ENCODE measurements around the gene CBFA2T2.
"Not testable (repeated sequence)": the region's sequence is repeated elsewhere in the genome, so short reads cannot be mapped to it uniquely, and the experiment has no call there.

CBFA2T2 gene

DNA sequence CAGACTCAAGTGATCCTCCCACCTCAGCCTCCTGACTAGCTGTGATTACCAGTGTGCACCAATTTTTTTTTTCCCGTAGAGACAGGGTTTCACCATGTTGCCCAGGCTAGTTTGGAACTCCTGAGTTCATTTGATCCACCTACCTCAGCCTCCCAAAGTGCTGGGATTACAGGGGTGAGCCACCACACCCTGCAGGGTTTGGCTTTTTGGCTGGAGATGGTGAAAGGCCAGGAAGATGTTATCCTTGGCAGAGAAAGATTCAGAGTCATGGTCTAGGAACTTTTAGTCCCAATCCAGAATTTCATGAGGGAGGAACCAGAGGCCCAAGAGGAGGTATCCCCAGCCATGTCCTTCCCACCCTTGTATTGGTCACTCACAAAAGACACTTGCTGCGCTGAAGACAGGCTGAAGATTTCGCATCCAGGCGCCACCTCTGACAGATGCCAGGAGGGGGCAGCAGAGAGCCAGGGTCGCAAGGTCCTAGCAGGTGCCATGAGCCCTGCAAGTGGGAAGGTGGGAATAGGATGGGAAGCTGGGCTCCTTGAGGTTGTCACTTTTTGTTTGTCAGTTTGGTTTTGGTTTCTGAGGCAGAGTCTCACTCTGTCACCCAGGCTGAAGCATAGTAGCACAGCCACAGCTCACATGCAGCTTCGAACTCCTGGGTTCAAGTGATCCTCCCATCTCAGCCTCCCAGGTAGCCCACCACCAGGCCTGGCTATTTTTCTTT is 32.8 kb upstream of the CBFA2T2 start:
- not testable (repeated sequence) for H3K9ac ChIP-seq (ENCODE audit: low read length); H3K4me3 ChIP-seq (ENCODE audit: low read depth, low read length); H3K27ac ChIP-seq (ENCODE audit: low read depth, low read length); H3K36me3 ChIP-seq (ENCODE audit: control insufficient read depth, insufficient read depth, low read length); H3K4me1 ChIP-seq (ENCODE audit: control insufficient read depth, insufficient read depth, low read length); H3K9me3 ChIP-seq (ENCODE audit: control insufficient read depth, insufficient read depth, low read depth, low read length)
- peaks cover 20% of the 10 kb centered on the region; the same call in 1 of the 2 replicates for H3K27me3 ChIP-seq (ENCODE audit: control insufficient read depth, insufficient read depth, low read length)

DNA sequence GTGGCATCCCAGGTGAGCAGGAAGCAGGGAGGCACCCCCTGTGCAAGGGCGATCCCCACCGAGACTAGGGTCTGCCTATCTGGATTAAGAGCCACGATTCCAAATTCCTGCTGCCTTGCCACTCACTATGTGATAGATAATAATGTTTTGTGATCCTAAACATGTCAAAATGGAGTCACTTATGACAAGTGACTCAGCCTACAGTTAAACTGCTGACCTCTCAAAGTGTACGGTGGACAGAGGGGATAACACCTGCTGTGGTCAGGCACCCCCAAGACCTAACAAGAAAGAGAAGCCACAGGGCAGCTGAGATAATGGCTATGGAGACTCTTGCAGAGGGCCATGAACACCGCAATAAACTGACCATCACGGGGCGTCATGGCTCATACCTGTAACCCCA is 30.3 kb upstream of the CBFA2T2 start:
- peaks cover 44% of the 10 kb centered on the region for H3K27me3 ChIP-seq (ENCODE audit: control insufficient read depth, insufficient read depth, low read length)
- no peak overlapping the region for H3K9ac ChIP-seq (ENCODE audit: low read length)
- no peak overlapping the region for H3K27ac ChIP-seq (ENCODE audit: low read depth, low read length)
- no peak overlapping the region for H3K4me3 ChIP-seq (ENCODE audit: low read depth, low read length)
- no peaks in the 10 kb centered on the region for H3K9me3 ChIP-seq (ENCODE audit: control insufficient read depth, insufficient read depth, low read depth, low read length)
- no peaks in the 10 kb centered on the region for H3K36me3 ChIP-seq (ENCODE audit: control insufficient read depth, insufficient read depth, low read length)
- H3K4me1 ChIP-seq (ENCODE audit: control insufficient read depth, insufficient read depth, low read length): peaks cover 10% of the 10 kb centered on the region

DNA sequence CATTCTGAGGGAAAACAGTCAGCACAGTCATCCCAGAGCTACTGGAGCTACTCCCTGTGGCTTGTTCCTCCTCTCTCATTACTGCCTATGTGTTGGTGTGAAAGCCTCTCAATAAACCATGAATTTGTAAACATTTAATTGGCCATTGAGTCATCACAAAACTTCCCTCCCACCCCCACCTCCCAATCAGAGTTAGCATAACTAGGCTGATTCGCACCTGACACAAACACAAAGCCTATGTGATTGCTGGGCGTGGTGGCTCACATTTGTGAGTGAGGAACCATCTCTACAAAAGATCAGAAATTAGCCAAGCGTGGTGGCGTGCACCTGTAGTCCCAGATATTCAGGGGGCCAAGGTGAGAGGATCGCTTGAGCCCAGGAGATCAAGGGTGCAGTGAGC is 29.2 kb upstream of the CBFA2T2 start:
- no peak overlapping the region for H3K27ac ChIP-seq (ENCODE audit: low read depth, low read length)
- H3K4me1 ChIP-seq (ENCODE audit: control insufficient read depth, insufficient read depth, low read length): peaks cover 10% of the 10 kb centered on the region

DNA sequence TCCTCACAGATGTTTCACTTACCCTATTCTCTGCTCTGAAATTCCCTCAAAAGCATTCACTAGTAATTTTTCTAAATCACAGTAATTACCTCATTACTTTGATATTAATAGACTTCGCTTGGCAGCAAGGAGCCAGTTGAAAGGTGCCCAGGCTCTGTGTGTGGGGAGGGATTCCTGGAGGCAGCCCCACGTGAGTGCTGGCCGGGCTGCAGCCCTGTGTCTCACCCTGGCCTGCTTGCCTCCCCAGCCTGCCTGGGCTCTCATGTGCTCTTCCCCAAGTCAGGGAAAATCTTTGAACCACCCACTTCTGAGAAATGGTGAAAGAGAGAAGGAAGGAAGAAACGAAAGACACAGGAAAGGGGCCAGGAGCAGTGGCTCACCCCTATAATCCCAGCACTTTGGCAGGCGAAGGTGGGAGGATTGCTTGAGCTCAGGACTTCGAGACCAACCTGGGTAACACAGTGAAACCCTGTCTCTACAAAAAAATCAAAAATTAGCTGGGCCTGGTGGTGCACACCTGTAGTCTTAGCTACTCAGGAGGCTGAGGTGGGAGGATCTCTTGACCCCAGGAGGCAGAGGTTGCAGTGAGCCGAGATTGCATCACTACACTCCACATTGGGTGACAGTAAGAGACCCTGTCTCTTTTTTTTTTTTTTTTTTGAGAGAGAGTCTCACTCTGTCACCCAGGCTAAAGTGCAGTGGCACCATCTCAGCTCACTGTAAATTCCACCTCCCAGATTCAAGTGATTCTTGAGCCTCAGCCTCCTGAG is 26.4 kb upstream of the CBFA2T2 start:
- Histone ChIP-seq H3K4me3 (ENCODE audit: low read depth, low read length) (no peak overlapping the region), H3K4me1 (ENCODE audit: control insufficient read depth, insufficient read depth, low read length) (peaks cover 10% of the 10 kb centered on the region), H3K27me3 (ENCODE audit: control insufficient read depth, insufficient read depth, low read length) (peaks cover 53% of the 10 kb centered on the region), H3K27ac (ENCODE audit: low read depth, low read length) (no peak overlapping the region), H3K9me3 (ENCODE audit: control insufficient read depth, insufficient read depth, low read depth, low read length) (no peaks in the 10 kb centered on the region), H3K9ac (ENCODE audit: low read length) (no peak overlapping the region), H3K36me3 (ENCODE audit: control insufficient read depth, insufficient read depth, low read length) (no peaks in the 10 kb centered on the region)

More for the DNA sequence above, 29.2 kb upstream of the CBFA2T2 start:
- no peaks in the 10 kb centered on the region for H3K36me3 ChIP-seq (ENCODE audit: control insufficient read depth, insufficient read depth, low read length)
- no peaks in the 10 kb centered on the region for H3K9me3 ChIP-seq (ENCODE audit: control insufficient read depth, insufficient read depth, low read depth, low read length)
- H3K27me3 ChIP-seq (ENCODE audit: control insufficient read depth, insufficient read depth, low read length): peaks cover 48% of the 10 kb centered on the region
- no peak overlapping the region for H3K4me3 ChIP-seq (ENCODE audit: low read depth, low read length)
- H3K9ac ChIP-seq (ENCODE audit: low read length): no peak overlapping the region

DNA sequence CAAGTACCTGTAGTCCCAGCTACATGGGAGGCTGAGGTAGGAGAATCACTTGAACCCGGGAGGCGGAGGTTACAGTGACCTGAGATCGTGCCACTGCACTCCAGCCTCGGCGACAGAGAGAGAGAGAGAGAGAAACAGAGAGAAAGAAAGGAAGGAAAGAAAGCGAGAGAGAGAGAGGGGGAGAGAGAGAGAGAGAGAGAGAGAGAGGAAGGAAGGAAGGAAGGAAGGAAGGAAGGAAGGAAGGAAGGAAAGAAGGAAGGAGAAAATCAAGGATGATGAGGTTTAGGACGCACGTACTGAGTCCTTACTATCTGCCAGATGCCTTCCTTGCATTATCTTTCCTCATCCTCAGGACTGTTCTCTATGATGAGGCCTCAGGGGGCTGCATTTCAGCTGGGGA is 25.1 kb upstream of the CBFA2T2 start:
- H3K27ac ChIP-seq (ENCODE audit: low read depth, low read length); H3K4me3 ChIP-seq (ENCODE audit: low read depth, low read length): not testable (repeated sequence)

DNA sequence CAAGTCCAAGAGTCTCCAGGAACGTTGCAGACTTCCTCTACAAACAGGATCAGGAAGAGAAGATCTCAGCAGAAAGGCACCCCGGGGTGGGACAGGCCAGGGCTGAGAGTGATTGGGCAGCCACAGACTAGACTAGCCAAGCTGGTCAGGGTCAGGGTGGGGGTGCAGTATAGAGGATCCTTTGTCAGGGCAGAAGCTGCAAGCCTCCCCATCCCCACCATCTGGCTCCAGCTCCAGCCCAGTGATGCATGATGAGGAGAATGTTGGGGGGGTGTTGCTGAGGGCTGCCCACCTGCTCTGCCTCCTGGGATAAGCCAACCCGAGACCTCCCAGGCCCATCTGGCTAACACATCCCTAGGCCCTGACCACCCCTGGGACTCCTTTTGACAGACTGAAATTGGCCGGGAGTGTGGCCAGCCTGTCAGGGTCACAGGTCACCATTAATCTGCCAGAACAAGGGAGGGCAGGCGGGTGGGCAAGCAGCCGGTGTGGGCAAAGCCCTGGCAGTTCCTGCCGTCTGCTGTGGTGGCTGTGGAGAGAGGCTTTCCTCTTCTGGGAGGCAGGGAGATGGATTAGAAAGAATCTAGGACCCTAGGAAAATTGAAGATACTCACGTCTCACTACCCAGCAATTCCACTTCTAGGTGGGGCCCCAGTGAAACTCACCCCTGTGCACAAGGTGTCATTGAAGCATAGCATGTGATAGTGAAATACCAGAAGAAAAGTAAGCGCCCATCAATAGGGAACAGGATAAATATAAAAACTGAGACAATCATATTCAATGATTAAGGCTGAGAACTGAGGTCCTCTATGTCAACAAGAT is 24.2 kb upstream of the CBFA2T2 start:
- peaks cover 4% of the 10 kb centered on the region for H3K4me1 ChIP-seq (ENCODE audit: control insufficient read depth, insufficient read depth, low read length)
- H3K9ac ChIP-seq (ENCODE audit: low read length): no peak overlapping the region
- H3K36me3 ChIP-seq (ENCODE audit: control insufficient read depth, insufficient read depth, low read length): no peaks in the 10 kb centered on the region
- H3K4me3 ChIP-seq (ENCODE audit: low read depth, low read length): no peak overlapping the region
- no peak overlapping the region for H3K27ac ChIP-seq (ENCODE audit: low read depth, low read length)
- peaks cover 46% of the 10 kb centered on the region for H3K27me3 ChIP-seq (ENCODE audit: control insufficient read depth, insufficient read depth, low read length)
- no peaks in the 10 kb centered on the region for H3K9me3 ChIP-seq (ENCODE audit: control insufficient read depth, insufficient read depth, low read depth, low read length)

More for the DNA sequence above, 25.1 kb upstream of the CBFA2T2 start:
- H3K9ac ChIP-seq (ENCODE audit: low read length); H3K9me3 ChIP-seq (ENCODE audit: control insufficient read depth, insufficient read depth, low read depth, low read length); H3K4me1 ChIP-seq (ENCODE audit: control insufficient read depth, insufficient read depth, low read length); H3K36me3 ChIP-seq (ENCODE audit: control insufficient read depth, insufficient read depth, low read length): not testable (repeated sequence)
- peaks cover 48% of the 10 kb centered on the region for H3K27me3 ChIP-seq (ENCODE audit: control insufficient read depth, insufficient read depth, low read length)

DNA sequence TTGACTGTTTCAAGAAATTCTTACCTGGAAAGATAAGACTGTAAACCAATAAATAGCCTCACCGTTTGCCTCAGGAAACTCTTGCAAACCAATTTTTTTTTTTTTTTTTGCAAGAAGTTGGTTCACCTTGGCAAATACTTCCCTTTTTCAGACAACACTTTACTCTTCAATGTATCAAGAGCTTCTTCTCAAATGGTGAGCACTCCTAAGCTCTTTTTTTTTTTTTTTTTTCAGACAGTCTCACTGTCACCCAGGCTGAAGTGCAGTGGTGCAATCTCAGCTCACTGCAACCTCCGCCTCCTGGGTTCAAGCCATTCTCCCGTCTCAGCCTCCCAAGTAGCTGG is 23.6 kb upstream of the CBFA2T2 start:
- Histone ChIP-seq H3K9ac (ENCODE audit: low read length) (no peak overlapping the region), H3K27ac (ENCODE audit: low read depth, low read length) (no peak overlapping the region), H3K27me3 (ENCODE audit: control insufficient read depth, insufficient read depth, low read length) (peaks cover 41% of the 10 kb centered on the region), H3K4me3 (ENCODE audit: low read depth, low read length) (no peak overlapping the region), H3K4me1 (ENCODE audit: control insufficient read depth, insufficient read depth, low read length) (no peaks in the 10 kb centered on the region), H3K9me3 (ENCODE audit: control insufficient read depth, insufficient read depth, low read depth, low read length) (no peaks in the 10 kb centered on the region), H3K36me3 (ENCODE audit: control insufficient read depth, insufficient read depth, low read length) (no peaks in the 10 kb centered on the region)

DNA sequence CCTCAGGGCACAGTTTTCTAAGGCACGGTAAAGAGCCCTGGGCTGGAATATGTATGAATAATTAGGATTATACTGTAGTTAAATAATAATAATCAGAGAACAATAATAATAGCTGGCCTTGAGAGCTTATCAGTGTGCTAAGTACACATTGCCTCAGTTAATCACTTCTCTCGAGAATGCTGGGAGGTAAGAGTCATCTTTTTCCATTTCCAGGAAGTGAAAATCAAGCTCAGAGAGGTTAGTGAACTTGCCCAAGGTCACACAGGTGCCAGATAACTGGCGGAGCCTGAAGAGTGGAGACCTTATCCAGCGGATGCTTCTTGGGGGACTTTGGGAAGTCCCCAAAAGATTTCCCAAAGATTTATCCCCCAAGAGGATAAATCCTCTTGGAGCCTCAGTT is 19.4 kb upstream of the CBFA2T2 start:
- Histone ChIP-seq H3K9ac (ENCODE audit: low read length) (no peak overlapping the region), H3K27ac (ENCODE audit: low read depth, low read length) (no peak overlapping the region), H3K9me3 (ENCODE audit: control insufficient read depth, insufficient read depth, low read depth, low read length) (no peaks in the 10 kb centered on the region), H3K36me3 (ENCODE audit: control insufficient read depth, insufficient read depth, low read length) (no peaks in the 10 kb centered on the region), H3K27me3 (ENCODE audit: control insufficient read depth, insufficient read depth, low read length) (peaks cover 15% of the 10 kb centered on the region; the same call in 1 of the 2 replicates), H3K4me1 (ENCODE audit: control insufficient read depth, insufficient read depth, low read length) (peaks cover 5% of the 10 kb centered on the region), H3K4me3 (ENCODE audit: low read depth, low read length) (no peak overlapping the region)

DNA sequence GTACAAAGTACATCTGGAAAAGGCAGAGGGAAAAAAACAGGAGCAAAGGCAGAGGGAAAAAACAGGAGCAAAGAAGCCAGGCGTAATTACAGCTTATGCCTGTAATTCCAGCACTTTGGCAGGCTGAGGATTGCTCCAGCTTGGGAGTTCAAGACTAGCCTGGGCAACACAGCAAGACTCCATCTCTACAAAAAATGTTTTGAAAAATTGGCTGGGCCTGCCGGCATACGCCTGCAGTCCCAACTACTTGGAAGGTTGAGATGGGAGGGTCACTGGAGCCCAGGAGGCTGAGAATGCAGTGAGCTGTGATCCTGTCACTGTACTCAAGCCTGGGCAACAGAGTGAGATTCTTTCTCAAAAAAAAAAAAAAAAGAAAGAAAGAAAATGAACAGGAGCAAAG is 19.0 kb upstream of the CBFA2T2 start:
- Histone ChIP-seq H3K4me1 (ENCODE audit: control insufficient read depth, insufficient read depth, low read length) (peaks cover 8% of the 10 kb centered on the region), H3K9ac (ENCODE audit: low read length) (no peak overlapping the region), H3K4me3 (ENCODE audit: low read depth, low read length) (no peak overlapping the region), H3K27ac (ENCODE audit: low read depth, low read length) (no peak overlapping the region), H3K36me3 (ENCODE audit: control insufficient read depth, insufficient read depth, low read length) (no peaks in the 10 kb centered on the region), H3K27me3 (ENCODE audit: control insufficient read depth, insufficient read depth, low read length) (peaks cover 11% of the 10 kb centered on the region; the same call in 1 of the 2 replicates), H3K9me3 (ENCODE audit: control insufficient read depth, insufficient read depth, low read depth, low read length) (no peaks in the 10 kb centered on the region)

DNA sequence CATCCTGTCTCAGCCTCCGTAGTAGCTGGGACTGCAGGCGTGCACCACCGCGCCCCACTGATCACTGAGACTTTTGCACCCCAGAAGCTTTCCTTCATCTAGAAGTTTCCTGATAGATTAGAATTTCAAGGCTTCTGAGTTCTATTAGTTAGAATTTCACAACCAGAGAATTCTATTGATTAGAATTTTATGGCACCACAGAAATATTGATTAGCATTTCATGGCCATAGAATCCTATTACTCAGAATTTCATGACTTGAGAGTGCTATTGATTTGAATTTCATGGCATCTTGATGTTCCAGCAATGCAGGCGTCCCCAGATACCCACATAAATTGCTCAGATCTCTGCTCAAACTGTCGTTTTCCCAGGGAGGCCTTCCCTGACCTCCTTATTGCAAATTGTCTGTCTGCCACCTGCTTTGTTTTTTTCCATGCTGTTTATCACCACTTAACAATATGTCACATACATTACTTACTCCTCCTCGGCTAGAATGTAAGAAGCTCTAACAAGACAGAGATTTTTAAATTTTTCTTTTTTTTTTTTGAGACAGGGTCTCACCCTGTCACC is 16.9 kb upstream of the CBFA2T2 start:
- H3K27ac ChIP-seq (ENCODE audit: low read depth, low read length): no peak overlapping the region
- H3K4me3 ChIP-seq (ENCODE audit: low read depth, low read length): no peak overlapping the region
- H3K9ac ChIP-seq (ENCODE audit: low read length): no peak overlapping the region
- peaks cover 8% of the 10 kb centered on the region; the same call in 1 of the 2 replicates for H3K27me3 ChIP-seq (ENCODE audit: control insufficient read depth, insufficient read depth, low read length)
- peaks cover 21% of the 10 kb centered on the region for H3K4me1 ChIP-seq (ENCODE audit: control insufficient read depth, insufficient read depth, low read length)
- H3K36me3 ChIP-seq (ENCODE audit: control insufficient read depth, insufficient read depth, low read length): no peaks in the 10 kb centered on the region
- no peaks in the 10 kb centered on the region for H3K9me3 ChIP-seq (ENCODE audit: control insufficient read depth, insufficient read depth, low read depth, low read length)
